Activated CD4-positive, alpha-beta T cell treated with anti-CD3 and anti-CD28 coated beads for 48 hours (primary cell): ENCODE data around the gene CES2.
A peak's percentile ranks its signal among the peaks of the same experiment; 100 is the strongest.
"Not testable (repeated sequence)": the region's sequence is repeated elsewhere in the genome, so short reads cannot be mapped to it uniquely, and the experiment has no call there.

ENCODE experiments used
- DNase-seq: peaks from one replicate; pipeline ENCODE4 v3.0.0-alpha.2; 2020

The CES2 gene

GRCh38 chr16:66935314-66936011, at the start of gene CES2:
TSS of gene CES2 (plus strand) at chr16:66935516. CDS start at chr16:66935636, 120 bp downstream.
- DNase-seq, result no peak

GRCh38 chr16:66886321-66886720, 49.0 kb upstream of the CES2 start:
- no peak for DNase-seq

GRCh38 chr16:66886914-66887313, 48.4 kb upstream of the CES2 start:
- DNase-seq, result no peak

GRCh38 chr16:66888647-66889615, 46.4 kb upstream of the CES2 start:
- no peak for DNase-seq

- DNase-seq, result no peak
These were observed 45.7 kb upstream of the CES2 start for GRCh38 chr16:66889622-66890021.

- DNase-seq, result no peak
These were observed 44.5 kb upstream of the CES2 start for GRCh38 chr16:66890799-66891198.

- DNase-seq, result no peak
These were observed 44.0 kb upstream of the CES2 start for GRCh38 chr16:66891360-66891759.

GRCh38 chr16:66891797-66892196, 43.5 kb upstream of the CES2 start:
- no peak for DNase-seq

- no peak for DNase-seq
These were observed 41.3 kb upstream of the CES2 start for GRCh38 chr16:66894055-66894454.

- peak; percentile 72 for DNase-seq
These were observed 40.2 kb upstream of the CES2 start for GRCh38 chr16:66894948-66895688.

- DNase-seq, result no peak
These were observed 39.7 kb upstream of the CES2 start for GRCh38 chr16:66895689-66895979.

GRCh38 chr16:66895999-66896398, 39.3 kb upstream of the CES2 start:
- no peak for DNase-seq

GRCh38 chr16:66896682-66897081, 38.6 kb upstream of the CES2 start:
- DNase-seq, result not testable (repeated sequence)

GRCh38 chr16:66898207-66898606, 37.1 kb upstream of the CES2 start:
- DNase-seq, result no peak

- DNase-seq, result no peak
These were observed 36.4 kb upstream of the CES2 start for GRCh38 chr16:66898933-66899309.

GRCh38 chr16:66899310-66899944, 35.9 kb upstream of the CES2 start:
- no peak for DNase-seq

- no peak for DNase-seq
These were observed 35.2 kb upstream of the CES2 start for GRCh38 chr16:66899945-66900710.

GRCh38 chr16:66900721-66901441, 34.4 kb upstream of the CES2 start:
- no peak for DNase-seq

GRCh38 chr16:66901626-66902025, 33.7 kb upstream of the CES2 start:
- no peak for DNase-seq

GRCh38 chr16:66902648-66903543, 32.4 kb upstream of the CES2 start:
- DNase-seq, result no peak
